ENCODE data around the gene TMEM130.

The TMEM130 gene, protein sequence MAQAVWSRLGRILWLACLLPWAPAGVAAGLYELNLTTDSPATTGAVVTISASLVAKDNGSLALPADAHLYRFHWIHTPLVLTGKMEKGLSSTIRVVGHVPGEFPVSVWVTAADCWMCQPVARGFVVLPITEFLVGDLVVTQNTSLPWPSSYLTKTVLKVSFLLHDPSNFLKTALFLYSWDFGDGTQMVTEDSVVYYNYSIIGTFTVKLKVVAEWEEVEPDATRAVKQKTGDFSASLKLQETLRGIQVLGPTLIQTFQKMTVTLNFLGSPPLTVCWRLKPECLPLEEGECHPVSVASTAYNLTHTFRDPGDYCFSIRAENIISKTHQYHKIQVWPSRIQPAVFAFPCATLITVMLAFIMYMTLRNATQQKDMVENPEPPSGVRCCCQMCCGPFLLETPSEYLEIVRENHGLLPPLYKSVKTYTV

DNA sequence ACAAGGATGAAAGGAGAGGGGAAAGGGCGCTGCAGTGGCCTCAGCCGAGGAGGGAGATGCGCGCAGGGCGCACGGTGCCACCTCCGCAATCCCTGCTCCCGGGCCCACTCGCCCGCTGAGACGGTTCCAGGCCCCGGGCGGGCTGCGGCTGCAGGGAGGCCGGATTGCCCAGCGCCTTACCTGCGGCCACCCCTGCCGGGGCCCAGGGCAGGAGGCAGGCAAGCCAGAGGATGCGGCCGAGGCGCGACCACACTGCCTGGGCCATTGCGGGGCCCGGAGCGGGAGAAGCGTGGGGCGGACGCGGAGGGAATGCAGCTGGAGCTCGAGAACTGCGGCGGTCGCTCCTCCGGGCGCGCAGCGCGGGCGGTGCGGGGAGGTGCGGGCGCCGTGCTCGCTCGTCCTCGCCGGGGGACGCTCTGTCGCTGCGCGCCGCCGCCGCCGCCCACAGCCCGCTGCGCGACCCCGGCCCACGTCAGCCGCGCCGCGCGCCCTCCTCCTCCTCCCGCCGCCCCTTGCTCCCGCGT lies at the start of gene TMEM130:
Gene TMEM130, minus strand, starts transcription at position 418 of the 524 bp plus-strand sequence. Its CDS starts 153 bp downstream, at position 265.
- DNase-seq (ENCODE audit: low read depth) = no peak

DNA sequence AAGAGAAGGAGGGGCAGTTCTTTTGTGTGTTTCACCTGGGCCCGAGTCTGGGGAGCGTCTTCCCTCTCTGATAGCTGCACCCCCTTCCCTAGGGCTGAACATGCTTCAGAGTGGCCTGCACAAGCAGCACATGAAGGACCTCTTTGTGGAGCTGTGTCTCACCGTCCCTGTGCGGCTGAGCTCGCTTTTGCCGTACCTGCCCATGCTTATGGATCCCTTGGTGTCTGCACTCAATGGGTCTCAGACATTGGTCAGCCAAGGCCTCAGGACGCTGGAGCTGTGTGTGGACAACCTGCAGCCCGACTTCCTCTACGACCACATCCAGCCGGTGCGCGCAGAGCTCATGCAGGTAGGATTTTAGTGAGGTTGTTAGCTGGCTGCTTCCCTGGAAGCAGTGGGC lies 47.5 kb upstream of the TMEM130 start:
- DNase-seq (ENCODE audit: low read depth) = no peak

DNA sequence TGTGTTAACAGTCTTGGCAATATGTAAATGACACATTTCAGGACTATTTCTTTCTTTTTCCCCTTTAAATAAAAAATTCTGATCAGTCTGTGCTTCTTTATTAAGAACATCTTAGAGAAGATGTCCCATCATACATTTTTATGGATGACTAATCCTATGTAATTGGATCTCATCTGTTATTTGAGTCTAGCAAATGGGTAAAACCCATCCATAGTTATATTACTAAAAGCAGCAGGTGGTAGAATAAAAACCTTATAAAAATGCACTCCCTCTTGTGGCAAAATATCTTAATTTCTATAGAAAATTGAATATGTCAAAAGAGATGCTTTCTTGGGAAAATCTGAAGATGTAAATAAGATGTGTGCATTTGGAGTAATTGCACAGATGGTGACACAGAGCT lies 43.8 kb upstream of the TMEM130 start:
- DNase-seq (ENCODE audit: low read depth) = no peak

DNA sequence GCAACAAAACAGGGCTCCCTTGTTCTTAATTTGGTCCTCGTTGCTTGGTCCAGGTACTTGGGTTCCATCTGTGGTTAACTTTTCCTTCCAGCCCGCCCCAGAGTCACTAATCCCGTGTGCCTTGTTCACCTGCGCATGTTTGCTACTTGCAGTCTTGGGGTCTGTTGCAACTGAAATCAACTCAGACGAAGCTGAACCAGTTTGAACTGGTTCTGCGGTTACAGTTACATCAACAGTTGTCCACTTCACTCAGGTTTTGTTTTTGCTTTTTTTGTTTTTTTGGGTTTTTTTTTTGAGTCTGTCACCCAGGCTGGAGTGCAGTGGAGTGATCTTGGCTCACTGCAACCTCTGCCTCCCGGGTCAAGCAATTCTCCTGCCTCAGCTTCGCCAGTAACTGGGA lies 43.2 kb upstream of the TMEM130 start:
- DNase-seq (ENCODE audit: low read depth) = no peak

DNA sequence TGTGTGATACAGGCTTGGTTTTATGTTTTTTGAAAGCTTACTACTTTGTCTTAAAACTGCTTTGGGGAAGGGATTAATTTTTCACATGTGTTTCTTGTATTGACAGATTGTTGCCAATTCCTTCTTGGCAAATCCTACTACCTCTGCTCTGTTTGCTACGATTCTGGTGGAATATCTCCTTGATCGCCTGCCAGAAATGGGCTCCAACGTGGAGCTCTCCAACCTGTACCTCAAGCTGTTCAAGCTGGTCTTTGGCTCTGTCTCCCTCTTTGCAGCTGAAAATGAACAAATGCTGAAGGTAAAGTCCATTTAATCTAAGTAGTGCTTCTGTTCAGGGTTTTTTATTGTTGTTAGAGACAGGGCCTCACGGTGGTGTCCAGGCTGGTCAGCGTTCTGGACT lies 42.1 kb upstream of the TMEM130 start:
- no peak for DNase-seq (ENCODE audit: low read depth)

DNA sequence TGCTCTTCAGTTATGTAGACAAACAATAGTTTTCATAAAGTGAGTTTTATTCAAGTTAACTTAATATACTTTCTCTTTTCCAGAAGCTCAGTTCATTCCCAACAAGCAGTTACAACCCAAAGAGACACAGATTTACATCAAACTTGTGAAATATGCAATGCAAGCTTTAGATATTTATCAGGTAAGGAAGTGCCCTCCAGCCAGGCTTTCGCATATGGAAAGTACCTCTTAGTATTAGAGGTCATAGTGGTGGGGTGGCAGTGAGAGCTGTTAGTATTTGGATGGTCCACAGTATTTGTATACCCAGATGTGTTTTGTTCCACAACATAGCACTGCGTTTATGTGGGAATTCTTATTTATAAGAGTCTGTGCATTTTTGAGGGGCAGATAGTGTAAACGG lies 40.6 kb upstream of the TMEM130 start:
- DNase-seq (ENCODE audit: low read depth) = no peak

DNA sequence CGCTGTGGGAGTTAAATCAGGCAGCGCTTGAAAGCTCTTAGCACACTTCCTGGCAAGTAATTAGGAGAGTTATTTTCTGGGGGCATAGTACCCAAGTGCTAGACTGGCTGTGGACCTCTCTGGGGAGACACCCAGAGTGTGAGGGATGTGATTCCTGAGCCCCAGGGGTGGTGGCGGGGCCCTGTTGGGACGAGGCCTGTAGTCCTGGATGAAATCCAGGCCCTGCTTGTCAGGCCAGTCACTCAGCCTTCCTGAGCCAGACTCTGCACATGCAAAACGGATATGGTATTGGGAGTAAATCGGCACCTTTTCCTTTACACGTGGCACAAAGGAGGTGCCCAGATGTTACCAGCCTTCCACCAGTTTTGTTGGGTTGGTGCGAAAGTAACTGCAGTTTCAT lies 39.7 kb upstream of the TMEM130 start:
- DNase-seq (ENCODE audit: low read depth) = no peak

DNA sequence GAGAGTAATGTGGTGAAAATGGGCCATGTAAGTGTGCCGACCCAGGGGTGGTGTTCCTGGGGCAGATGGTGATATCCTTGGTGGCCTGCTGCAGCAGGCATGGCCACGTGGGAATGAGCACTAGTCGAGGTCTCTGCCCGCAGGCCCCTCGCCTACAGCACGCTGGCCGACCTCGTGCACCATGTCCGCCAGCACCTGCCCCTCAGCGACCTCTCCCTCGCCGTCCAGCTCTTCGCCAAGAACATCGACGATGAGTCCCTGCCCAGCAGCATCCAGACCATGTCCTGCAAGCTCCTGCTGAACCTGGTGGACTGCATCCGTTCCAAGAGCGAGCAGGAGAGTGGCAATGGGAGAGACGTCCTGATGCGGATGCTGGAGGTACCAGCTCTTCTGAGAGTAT lies 38.8 kb upstream of the TMEM130 start:
- no peak for DNase-seq (ENCODE audit: low read depth)

DNA sequence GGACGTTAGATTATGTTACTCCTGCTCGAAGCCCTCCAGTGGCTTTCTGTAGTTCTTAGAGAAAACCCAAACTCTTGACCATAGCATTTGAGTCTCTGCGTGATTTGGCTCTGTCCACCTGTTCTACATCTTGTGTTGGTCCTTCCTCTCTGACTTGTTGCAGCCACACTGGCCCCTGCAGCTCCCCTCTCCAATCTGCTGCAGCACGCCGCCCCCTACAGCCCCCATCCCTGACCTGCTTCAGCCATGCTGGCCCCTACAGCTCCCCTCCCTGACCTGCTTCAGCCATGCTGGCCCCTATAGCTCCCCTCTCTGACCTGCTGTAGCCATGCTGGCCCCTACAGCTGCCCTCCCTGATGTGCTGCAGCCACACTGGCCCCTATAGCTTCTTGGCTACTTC lies 37.8 kb upstream of the TMEM130 start:
- no peak for DNase-seq (ENCODE audit: low read depth)

DNA sequence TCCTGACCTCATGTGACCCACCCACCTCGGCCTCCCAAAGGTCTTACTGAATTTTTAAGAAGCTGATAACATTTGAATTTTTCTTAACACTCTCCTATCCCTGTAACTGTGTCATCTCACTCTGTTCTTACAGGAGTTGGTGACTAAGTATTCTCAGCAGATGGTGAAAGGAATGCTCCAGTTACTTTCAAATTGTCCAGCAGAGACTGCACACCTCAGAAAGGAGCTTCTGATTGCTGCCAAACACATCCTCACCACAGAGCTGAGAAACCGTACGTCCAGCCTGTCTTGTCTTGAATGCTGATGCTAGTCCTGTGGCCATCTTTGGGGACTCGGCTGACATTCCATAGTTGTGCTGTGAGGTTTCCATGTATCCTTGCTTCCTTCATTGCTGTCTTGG lies 33.4 kb upstream of the TMEM130 start:
- DNase-seq (ENCODE audit: low read depth) = no peak

DNA sequence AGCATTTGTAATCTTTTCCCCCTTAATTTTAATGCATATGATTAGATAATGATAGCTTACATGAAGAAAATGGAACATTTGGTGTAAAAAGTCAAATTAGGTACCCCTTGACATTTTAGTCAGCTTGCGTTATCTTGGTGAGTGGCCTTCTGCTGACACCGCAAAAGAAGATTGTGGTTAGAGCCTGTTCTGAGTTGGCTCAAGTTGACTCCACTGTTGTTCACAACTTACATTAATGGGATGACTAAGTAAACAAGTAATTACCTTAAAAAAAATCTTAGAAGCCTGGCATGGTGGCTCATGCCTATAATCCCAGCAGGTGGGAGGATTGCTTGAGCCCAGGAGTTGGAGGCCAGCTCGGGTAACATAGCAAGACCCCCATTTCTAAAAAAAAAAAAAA lies 32.7 kb upstream of the TMEM130 start:
- DNase-seq (ENCODE audit: low read depth) = no peak

DNA sequence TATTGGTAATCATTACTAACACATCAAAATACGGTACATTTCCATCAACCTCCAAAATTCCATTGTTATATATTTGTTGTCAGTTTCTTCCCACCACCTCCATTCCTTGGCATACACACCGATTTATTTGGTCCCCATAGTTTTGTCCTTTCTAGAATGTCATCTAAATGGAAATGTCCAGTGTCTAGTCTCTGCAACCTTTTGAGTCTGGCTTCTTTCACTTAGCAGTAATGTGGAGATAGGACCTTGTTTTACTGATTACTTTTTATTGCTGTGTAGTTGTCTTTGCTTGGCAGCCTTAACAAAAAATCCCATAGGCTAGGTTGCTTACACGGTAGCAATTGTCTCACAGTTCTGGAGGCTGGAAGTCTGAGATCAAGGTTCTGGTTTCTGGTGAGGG lies 31.0 kb upstream of the TMEM130 start:
- no peak for DNase-seq (ENCODE audit: low read depth)

DNA sequence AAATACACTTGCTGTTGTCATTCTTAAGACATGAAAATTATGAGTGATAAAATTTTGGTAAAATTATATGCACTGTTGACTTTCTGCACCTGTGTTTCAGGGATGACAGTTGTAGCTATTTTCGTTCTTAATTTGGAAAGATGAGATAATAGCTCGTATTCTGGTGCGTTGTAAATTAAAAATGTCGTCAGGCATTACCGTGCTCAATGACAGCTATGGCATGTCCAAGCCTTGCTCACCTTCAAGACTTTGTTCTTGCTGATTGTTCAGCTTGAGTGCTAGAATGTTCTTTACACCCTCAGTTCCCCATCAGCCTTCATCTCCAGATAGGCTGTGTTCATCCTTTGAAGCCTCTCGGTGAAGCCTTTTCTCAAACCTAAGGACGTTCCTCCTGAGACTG lies 30.0 kb upstream of the TMEM130 start:
- DNase-seq (ENCODE audit: low read depth) = no peak

DNA sequence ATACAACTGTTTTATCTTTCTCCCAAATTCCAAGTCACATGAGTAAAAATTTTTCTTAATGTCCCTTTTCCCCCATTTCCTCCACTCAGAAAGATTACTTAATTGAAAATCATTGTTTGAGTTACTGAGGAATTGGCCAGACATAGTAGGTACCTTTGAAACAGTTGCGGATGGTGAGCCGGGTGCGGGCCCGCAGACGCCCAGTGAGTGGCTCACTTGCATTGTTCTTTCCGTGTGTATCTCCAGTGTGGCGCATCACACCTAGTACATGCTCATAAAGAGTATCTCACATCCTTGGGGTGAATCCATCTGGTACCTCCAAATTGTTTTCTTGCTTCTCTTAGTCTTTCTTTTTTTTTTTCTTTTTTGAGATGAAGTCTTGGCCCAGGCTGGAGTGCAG lies 22.8 kb upstream of the TMEM130 start:
- no peak for DNase-seq (ENCODE audit: low read depth)

DNA sequence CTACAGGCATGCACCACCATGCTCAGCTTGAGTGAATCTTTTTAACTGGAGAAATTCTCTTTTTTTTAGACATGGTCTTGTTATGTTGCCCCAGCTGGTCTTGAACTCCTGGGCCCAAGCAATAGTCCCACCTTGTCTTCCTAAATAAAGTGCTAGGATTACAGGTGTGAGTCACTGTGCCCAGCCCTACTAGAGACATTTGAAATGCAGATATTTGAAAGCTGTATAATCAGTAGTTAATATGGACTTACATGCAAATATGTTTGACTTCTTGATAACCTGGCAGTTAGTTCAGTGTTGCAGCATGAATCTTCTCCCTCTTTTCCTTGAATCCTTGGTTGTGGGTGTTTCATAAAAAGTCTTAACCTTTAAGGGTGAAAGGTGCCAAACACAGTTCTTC lies 17.2 kb upstream of the TMEM130 start:
- DNase-seq (ENCODE audit: low read depth) = no peak

DNA sequence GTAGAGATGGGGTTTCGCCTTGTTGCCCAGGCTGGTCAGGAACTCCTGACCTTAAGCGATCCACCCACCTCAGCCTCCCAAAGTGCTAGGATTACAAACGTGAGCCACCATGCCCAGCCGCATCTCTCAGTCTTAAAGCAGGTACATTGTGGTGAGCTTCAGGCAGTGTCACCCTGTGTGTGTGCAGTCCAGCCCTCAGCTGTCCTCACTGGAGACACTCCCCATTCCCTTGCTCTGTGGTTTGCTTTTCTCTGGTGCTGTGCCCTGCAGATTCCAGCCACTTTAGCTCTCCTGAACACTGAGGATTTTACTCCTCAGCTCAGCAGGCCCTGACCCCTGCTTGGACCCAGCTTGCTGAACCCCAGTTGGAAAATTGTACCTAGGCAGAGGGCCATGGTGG lies 14.6 kb upstream of the TMEM130 start:
- no peak for DNase-seq (ENCODE audit: low read depth)

DNA sequence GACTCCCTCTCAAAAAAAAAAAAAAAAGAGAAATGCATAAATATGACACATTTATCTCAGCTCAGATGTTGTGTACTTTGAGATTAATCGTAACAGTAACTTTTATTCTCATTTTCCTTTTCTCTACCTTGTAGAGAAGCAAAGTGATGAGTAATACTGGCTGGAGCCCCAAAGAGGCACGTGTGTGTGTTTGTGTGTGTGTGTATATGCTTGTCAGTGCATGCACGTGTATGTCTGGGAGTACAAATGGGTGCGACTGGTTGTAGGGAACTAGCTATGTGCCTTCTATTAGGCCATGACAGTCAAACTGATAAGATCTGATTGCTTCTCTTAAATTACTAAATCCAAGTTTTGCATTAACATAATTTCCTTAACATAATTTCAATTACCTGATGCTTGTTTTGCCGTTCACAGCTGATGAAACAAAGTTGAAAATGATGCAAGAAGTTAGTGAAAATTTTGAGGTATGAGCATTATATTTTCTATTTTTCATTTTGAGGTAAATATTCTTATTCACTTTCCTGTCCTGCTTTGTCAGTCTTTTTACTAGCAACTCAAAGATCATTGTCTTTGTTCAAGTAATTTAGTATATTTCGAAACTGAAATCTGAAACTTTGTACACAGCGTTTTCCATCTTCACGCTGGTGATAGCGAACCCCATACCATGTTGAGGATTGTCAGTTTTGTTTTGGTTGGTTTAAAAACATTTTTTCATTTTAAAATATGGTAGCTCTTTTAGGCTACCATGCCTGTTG lies 11.9 kb upstream of the TMEM130 start:
- DNase-seq (ENCODE audit: low read depth) = no peak

DNA sequence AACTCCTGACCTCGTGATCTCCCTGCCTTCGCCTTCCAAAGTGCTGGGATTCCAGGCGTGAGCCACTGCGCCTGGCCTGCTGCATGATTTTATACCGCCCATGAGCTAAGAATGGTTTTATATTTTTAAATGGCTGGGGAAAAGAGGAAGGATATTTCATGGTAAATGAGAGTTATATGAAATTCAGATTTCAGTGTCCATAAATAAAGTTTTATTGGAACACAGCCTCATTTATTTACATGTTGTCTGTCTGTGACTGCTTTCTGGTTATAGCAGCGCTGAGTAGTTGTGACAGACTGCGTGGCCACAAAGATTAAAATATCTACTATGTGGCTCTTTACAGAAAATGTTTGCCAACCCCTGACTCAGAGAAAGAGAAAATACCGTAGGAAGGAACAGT lies 10.7 kb upstream of the TMEM130 start:
- DNase-seq (ENCODE audit: low read depth) = no peak

DNA sequence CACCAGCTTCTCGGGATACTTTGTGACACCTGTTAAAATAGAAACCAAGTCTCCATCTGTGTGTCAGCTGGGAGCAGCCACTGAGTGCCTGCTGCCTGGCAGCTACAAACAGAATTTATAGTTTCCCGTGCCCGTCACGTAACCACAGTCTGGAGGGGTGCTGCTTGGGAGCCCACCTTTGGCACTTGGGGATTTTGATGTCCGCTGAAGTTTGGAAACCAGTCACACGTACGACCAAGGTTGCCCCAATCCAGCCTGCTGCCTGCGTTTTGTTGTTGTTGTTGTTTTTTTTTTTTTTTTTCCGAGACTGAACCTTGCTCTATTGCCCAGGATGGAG lies 10.1 kb upstream of the TMEM130 start:
- no peak for DNase-seq (ENCODE audit: low read depth)

DNA sequence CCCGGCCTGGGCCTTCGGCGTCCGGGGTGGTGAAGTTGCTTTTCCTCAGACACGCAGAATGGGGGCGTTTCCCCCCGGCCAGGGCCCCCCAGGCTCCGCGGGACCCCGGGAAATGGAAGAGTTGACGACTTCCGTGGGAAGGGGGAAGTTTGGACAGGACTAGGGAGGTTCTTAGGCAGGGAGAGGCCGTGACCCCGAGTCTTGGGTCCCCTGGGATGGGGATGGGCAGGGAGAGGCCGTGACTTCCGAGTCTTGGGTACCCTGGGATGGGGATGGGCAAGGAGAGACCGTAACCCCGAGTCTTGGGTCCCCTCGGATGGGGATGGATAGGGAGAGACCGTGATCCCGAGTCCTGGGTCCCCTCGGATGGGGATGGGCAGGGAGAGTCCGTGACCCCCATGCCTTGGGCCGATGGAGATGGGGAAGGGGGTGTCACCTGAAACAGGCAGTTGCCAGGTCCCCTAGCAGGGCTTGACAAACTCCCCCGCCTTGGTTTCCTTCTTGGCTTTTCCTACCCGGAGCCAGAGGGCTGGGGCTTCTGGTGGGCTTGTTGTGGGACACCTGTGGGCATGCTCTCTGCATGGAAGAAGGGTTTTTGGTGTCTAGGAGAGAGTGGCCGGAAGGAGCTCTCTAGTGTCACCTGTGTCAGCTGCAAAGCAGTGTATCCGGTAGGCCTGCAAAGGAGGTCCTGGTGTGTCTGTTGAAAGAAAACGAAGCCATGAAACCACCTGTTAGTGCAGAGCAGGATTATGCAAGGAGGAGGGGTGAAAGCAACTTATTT lies 9.6 kb upstream of the TMEM130 start:
- no peak for DNase-seq (ENCODE audit: low read depth)

DNA sequence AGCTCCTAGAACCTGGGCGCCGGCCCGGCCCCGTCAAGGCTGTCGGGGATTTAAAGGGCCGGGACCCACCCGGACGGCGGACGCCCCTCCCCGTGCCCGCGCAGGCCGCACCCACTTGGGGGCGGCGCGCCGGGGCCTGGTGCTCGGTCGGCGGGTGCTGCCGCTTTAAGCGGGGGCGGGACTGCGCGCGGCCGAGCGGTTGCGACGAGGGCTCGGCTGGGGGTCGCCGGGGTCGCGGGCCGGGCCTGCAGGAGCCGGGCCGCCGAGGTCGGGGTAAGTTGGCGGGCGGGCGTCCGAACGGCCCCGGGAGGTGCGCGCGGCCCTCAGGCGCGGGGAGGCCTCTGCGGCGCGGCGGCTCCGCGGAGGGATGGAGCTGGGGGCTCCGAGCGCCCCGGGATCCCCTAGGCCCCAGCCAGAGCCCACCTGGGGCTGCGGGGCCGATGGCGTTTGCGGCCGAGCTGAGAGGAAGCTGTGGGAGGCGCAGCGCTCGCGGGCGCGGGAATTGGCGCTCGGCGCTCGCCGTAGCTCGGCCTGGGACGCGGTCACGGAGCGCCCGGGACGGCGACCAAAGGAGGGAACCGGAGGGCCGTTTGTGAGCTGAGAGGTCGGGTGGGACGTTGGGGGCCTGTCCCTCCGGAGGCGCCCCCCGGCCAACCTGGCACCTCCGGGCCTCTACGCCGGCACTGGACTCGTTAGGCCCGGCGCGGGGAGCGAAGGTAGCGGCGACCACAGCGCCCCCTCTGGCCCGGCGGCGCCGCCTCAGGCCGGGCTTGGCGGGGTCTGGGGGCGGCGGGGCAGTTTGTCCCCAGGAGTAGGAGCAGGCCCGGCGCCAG lies 8.8 kb upstream of the TMEM130 start, which contains the start of gene TRRAP:
Gene TRRAP, plus strand, starts transcription at position 168 of the 833 bp plus-strand sequence. CDS start 2,619 bp downstream, outside the sequence.
- peak; percentile 41 for DNase-seq (ENCODE audit: low read depth)
